CD4-positive, alpha-beta T cell treated with Interleukin-17A for 1 hour (primary cell): ENCODE results near the gene CD8B.
A peak's percentile ranks its signal among the peaks of the same experiment; 100 is the strongest.

ENCODE experiments used
- DNase-seq: peaks from one replicate; pipeline ENCODE4 v3.0.0-alpha.2; 2020

The CD8B gene

DNA sequence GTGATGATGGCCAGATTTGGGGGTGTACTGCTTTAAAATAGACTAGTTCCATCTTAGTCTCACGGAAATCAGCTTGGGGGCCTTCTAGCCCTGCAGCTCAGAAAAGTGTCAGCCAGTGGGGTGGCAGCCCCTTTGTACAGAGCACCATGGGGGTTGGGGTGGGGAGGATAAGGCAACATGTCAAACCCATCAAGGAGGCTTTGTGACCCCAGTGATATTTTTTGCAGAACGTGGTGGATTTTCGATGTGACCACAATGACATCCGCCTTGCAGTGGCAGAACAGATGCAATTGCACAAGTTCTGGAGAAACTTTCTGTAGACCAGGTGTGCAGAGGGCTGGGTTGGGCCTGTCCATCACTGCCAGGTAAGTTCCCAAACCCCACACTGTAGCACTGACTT is 67.9 kb downstream of the CD8B start:
- DNase-seq: peak; percentile 55

DNA sequence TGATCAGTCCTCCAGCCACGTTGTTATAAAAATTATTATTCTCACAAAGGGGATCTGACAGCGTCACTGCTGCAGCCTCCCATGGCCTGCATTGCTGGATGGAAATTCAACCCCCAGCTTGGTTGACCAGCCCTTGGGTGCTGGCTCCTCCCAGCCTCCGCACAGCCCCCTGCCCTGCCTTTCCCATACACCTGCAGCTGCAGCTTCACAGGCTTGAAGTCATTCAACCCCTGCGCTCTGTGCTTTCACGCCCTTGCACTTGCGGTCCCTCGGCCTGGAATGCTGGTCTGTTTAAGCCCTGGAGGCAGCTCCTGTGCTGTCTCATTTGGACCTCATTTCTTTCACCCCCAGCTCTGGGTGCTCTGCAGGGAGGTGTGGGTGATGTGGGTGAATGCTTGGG is 70.1 kb downstream of the CD8B start:
- no peak for DNase-seq

DNA sequence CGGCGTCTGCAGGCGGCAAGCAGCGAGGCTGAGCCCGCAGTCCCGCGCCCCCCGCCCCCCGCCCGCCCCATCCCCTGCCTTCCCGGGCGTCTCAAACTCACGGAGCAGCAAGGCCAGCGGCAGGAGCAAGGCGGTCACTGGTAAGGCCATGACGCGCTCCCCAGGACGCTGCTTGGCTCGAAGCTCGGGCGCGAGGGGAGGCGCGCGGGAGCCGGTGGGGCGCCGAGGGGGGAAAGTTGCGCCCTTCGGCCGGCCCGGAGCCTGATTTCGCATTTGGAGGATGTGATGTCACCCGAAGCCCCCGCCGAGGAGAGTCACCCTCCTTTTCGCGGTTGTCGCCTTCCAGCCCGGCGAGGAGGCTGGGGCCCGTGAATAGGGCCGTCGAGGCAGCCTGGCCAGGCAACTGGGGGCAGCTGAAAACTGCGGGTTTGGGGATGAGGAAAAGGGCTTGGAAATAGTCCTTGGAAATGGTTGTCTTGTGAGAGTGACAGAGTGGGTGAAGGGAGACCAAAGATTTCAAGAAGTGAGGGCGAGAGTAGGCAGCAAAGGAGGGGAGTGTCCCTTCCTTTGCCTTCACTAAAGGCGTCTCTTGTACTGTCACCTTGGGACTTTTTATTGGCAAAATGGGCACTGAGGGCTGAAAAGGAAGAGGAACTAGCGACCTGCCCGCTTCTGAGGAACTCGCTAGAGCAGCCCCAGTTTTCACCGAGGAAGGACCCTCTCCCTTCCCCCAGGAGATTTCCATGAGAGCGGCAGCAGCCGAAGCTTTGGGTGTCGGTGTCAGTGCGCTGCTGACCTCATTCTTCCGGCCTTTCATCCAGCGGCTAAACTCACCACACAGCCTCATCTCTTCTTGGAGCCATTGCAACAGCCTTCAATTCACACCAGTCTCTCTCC is 70.8 kb downstream of the CD8B start, which contains the start of gene CD8A:
Gene CD8A (minus strand): TSS at position 238 of the 897 bp plus-strand sequence. CDS start 88 bp downstream, at position 150.
- peak; percentile 77 for DNase-seq

DNA sequence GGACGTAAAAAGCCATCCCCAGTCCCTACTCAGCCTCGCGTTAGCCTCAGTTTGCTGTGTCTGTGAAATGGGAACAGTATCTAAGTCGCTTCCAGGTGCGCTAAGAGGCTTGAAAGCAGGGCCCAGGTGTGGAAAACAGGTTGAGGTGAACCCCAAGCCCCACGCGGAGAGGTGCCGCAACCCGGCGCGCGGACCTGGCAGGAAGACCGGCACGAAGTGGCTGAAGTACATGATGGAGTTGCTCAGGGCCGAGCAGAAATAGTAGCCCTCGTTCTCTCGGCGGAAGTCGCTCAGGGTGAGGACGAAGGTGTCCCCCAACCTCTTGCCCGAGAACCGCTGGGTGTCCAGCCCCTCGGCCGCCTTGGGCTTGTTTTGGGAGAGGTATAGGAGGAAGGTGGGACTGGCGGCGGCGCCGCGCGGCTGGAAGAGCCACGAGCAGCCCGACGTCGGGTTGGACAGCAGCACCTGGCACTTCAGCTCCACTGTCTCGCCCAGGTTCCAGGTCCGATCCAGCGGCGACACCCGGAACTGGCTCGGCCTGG is 71.5 kb downstream of the CD8B start:
- peak; percentile 34 for DNase-seq

DNA sequence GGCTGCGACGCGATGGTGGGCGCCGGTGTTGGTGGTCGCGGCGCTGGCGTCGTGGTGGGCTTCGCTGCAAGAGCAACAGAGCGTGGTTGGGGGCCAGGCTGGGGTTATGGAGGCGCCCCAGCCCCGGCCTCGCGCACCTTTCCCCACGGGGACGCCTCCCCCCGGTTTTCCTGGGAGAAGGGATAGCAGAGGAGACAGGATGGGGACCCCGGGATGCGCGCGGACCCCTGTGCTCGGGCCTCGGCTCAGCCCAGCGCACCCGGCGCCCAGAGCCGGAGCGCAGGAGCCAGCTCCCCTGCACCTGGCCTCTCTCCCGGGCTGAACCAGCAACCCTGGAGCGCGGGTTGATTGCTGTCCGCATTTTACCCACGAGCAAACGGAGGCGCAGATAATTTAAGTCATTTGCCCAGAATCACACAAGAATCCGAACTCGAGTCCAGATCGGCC is 72.0 kb downstream of the CD8B start:
- no peak for DNase-seq

DNA sequence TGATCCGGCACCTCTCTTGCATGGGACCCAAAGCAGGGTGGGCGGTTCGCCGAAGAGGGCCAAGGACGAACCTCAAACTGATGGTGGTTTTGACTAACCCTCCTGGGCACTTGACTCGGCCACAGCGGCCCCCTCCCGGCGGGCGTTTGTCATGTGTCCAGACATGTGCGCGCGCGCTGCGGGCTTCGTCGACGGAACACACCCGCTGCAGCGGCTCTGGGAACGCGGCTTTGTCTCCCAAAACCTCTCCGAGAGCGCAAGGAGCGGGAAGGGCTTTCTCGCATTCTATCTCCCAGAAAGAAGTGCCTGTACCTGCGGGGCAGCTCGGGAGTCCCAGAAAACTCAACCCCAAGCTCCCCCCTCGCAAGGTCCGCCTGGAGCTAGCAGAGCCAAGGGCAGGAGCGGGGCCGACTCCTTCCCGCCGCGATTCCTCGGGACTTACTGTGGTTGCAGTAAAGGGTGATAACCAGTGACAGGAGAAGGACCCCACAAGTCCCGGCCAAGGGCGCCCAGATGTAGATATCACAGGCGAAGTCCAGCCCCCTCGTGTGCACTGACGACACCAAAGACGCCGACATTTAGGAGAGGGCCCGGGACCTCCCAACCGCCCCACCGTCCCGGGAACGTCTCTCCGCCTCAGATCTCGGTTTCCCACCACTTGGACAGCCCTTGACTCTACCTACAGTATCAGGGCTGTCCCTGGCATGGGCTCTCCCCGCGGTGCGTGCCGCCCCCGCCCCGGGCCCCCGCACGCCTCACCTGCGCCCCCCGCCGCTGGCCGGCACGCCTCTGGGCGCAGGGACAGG is 72.6 kb downstream of the CD8B start:
- peak; percentile 40 for DNase-seq

DNA sequence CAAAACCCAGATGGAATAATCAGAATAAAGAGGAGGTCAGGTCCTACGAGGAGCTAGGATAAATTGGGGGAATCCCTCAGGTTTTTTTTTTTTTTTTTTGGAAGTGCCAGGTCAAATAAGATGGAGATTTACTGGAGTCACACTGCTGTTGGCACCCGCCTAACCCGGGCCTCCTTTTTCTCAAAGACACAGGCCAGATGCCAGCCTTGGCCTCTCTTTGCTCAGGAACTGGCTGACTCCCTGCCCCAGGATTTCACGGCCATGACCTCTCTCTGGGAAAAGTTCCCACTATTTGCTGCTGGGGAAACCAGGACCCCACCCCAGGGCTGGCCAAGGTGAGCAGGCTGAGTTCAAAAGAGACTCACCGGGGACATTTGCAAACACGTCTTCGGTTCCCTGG is 73.5 kb downstream of the CD8B start:
- DNase-seq: no peak

DNA sequence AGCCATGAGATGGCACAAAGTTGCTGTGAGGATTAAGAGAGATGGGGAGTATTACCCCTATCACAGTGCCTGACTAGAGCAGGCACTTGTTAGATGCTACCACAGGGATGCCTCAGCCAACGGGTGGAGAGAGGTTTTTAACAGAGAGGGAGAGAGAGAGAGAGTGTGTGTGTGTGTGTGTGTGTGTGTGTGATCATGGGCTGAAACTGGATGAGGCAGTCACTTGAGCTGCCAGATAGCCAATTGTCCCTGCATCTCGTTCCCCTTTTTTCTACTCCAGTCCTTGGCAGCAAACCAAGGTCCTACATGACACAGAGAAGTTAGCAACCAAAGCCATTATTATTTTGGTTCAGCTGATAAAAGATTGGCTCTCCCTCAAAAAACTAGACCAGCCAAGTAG is 74.0 kb downstream of the CD8B start:
- peak; percentile 67 for DNase-seq

DNA sequence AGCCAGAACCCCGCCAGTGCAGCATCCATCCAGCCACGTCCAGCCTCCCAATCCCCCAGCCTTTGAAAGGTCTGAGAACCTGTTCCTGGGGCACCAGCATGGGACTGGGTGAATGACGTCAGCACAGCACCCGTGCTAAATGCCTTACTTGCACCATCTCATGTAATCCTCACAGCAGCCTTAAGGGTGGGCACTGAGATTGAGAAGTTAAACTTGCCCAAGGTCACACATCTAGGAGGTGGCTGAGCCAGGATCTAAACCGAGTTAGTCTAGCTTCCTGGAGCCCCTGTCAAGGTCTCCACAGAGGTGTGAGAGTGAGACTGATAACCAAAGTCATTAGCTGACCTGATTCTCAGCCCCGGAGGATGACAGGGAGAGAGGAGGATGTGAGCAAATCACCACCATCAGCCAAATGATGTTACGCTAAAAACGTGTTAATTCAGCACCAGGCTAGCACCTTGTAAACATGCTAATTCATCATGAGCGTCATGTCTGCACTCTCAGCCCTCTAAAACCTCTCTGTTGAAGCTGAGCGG is 75.6 kb downstream of the CD8B start:
- peak; percentile 90 for DNase-seq

DNA sequence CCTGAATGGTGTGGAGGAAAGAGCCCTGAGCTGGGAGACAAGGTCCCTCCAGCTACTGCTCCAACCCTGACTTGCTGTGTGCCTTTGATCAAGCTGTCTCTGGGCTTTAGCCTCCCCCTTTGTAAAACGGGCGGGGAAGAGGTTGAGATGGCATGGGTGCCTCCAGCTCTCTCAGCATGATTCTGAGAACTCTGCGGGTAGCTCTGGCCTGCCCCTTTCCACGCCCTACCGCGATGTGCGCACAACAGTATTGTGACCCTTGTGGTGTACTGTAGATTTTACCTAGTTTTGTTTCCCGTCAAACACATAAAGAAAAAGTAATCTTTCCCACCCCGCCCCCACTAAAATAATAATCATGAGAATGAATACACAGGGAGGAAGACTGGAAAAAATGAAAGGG is 76.2 kb downstream of the CD8B start:
- DNase-seq: peak; percentile 83

DNA sequence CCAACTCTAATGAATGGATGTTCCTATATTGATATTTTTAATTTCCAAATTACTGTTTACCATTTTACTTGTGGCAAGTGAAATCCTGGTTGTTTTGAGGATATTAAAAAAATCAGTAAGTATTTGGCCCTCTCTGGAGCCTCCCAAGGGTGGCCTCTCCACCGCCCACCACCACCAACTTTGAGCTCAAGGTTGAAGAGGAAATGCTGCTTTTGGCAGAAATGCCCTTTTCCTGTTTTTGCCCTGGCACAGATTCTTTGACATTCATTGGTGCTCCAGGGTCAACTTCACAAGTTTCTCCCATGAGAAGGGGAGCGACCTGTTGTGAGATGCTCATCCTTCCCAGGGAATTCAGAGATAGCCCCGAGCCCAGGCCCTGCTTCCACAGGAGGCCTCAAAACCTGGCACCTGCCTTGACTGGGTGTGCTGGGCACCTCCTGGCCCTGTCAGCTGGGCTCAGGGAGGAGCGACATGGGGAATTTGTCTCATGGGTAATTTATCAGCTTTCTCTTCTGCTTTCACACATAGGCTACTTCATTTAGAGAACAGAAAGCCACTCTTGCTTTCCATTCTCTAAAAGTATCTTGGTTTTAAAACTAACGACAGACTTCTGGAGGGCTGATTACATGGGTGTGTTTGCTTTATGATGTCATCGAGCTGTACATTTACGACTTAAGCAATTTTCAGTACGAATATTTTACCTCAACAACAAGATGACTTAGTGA is 77.9 kb downstream of the CD8B start:
- DNase-seq: peak; percentile 39

DNA sequence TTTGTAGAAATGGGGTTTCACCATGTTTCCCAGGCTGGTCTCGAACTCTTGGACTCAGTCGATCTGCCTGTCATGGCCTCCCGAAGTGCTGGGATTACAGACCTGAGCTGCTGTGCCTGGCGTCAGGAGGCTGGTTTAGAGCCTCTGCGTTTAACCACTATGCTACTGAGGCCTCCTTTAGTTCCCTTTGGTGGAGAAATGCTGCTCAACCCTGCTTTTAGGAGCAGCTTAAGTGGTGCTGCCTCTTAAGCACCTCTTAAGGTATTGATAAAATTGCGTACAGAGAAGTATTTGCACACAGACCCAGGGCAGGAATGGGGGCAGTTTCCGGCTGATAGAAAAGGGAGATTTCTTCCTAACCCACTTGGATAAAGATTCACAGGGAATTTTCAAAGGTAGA is 78.9 kb downstream of the CD8B start:
- DNase-seq: no peak

DNA sequence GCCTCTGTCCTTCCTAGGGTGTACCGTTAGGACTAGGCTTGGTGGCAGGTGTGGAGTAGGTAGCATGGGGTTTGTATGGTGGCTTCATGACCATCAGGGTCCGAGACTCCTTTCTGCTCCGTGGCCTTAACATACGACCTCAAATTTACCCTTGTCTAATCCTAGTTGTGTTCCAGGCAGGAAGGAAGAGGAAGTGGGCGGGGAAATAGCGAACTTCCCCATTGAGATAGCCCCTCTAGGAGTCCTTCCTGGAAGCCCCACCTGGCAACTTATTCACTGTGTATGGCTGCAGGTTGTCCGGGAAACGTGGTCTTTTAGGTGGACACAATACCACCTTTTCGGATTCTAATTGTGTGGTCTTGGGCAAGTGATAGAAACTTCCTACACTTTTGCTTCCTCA is 80.3 kb downstream of the CD8B start:
- DNase-seq: no peak

DNA sequence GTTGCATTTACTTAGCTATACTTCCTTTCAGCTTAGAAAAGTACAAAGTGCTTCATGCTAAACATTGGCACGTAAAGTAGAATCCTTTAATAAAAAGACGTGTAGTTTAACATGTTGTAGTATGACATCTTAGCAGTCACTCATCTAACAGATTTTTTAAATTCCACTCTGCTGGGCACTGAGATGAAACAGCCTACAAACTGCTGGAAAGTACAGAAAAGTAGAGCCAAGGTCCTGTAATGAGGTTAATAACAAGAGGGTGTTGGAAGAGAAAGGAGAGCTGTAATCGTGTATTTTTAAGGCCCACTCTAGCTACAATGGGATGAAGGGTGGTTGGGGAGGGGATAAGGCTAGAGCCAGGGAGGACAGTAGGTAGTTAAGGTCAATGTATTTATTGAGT is 81.7 kb downstream of the CD8B start:
- no peak for DNase-seq

DNA sequence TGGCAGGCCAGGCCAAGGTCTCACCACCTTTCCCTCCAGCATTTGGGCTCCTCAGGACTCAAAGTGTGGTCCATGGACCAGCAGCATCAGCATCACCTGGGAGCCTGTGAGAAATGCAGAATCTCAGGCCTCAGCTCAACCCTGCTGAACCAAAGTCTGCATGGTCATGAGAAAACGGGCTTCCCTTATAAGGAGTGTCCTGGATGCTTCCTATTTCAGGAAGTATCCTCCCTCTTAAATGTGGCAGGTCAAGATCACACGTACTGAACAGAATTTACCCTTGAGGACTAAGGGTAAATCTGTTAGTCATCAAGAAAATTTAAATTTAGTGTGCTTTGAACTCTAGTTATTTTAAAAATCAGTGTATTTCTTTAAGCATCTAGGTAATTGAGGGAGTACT is 82.7 kb downstream of the CD8B start:
- DNase-seq: no peak

DNA sequence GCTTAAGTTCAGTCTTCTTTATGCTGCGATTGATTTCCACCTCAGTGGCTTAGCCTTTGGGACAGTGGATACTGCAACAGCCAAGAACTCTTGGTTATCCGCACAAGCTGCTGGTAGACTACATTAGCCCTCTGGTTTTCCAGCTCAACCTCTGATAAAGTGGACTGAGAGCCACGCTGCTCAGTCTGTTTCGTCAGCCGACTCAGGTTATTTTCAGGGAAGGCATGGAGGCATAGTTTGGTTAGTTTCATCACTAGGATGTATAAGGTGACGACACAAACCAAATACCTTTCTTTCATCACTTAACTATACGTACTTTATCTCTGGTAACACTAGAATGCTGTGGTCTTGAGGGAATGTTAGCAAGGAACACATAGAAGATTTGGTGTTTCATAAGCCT is 85.2 kb downstream of the CD8B start:
- DNase-seq: no peak

DNA sequence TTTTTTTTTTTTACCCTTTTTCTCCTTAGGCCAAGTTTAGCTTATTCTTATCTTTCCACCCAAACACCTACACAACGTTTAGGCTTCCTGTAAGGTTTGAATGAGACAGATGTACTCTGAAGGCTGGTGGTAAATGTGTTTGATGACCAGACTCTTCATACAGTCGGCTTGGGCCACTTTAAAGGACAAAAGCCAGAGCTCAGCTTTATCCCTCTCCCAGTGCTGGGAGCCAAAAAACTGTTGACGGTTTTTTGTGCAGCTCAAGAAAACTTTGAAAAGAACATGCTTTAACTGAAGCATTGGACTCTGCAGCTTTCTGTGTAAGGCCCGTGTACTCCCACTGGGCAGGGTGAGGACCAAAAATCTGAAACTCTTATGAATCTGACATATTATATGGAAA is 86.3 kb downstream of the CD8B start:
- no peak for DNase-seq

DNA sequence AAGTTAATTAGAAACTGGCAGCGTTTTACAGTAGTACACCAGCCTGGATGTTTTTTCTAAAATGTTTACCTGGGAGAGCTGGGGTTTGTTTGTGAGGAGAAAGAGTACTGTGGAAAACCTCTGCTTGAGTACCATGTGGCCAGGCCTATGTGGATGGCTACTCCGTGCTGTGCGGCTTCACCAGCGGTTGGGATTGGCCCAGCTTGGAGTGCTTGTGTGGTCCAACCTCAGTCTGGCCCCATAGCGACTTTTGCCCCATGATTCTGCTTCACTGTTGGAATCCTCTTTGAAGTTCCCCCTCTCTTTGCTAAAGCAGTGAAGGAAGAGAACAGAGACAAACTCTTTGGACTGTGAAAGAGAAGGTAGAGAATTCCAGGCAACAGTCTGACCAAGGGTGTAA is 86.8 kb downstream of the CD8B start:
- DNase-seq: no peak

DNA sequence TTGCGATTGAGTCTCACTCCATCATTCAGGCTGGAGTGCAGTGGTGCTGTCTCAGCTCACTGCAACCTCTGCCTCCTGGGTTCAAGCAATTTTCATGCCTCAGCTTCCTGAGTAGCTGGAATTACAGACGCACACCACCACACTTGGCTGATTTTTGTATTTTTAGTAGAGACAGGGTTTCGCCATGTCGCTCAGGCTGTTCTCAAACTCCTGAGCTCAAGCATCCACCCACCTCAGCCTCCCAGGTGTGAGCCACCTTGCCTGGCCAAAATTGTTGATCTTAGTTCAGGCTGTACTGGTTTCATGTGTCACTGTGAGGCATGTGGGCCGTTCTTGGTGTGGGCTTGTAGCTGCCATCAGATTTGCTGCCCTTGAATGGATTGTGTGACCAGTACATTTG is 89.1 kb downstream of the CD8B start:
- no peak for DNase-seq

DNA sequence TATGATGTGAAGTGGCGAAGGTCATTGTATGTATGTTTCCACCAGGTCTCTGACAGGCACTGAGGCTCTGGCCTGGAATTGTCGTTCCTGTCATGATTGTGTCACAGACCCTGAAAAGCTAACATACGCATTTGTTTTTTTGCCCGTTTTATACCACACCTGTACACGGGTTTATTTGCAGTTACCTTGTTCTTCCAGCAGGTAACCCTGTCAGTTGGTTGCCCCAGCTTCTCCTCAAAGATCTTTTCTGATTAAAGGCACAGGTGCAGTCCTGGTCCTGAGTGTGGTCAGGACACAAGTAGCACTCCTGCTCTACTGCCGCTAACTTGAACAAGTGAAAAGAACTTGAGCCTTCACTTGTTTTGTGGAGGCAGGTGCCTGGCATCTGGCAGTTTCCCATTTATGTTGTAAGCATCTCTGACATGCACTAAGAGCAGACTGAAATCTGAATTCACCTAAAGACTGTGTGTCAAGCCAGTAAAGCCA is 90.8 kb downstream of the CD8B start:
- DNase-seq: no peak

DNA sequence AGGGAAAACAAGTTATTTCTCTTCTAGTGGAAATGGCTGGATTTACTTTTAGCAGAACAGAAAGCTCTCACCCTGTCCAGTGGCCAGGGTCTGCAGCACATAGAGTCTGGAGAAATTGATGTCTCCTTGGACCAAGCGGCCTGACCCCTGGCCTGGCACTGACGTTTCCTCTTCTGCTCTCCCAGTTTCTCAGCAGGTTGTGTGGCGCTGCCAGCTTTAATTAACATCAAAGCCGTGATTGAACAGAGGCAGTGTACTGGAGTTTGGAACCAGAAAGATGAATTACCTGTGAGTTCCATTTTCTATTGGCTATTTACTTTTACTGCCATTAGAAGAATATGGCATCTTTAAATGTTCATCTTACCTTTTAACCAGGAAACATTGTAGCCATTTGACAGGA is 91.8 kb downstream of the CD8B start:
- no peak for DNase-seq

DNA sequence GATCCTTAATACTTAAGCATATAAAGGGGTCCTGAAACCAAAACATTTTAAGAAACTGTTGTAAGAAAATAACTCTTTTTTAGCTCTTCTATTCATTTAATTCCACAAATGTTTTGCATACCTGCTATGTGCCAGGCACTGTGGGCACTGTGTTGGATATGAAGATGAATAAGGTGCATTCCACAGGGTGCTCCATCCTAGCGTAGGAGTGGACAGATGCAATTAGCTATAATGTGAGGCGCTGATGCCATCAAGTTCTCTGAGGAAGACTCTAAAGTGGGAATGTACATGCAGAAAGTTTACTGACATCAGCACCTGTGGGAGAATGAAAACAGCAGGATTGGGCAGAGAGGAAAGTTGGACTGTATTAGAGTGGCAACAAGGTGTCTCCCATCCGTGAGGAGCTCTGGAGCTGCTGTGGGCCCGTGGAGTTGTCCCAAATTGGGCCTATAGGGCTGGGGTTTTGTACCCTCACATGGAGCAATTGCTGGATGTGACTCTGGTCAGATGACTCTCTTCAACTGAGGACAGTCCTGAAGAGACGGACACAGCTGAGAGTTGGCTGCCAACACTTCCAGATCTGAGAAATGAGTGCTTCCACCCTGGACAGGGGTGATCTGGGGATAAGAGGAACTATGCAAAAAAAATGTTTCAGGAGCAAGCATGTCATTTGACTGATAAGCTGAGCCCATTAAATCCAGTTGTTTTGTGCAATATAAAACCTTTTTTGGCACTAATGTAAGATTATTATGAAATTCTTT is 93.3 kb downstream of the CD8B start:
- no peak for DNase-seq
